CD4-positive, alpha-beta T cell treated with Interleukin-17A for 4 hours (primary cell): ENCODE measurements around the gene PDE2A.

ENCODE experiments used
- DNase-seq: peaks from one replicate; pipeline ENCODE4 v3.0.0-alpha.2; 2020; ENCODE audit warnings: mixed read lengths

Gene PDE2A

DNA sequence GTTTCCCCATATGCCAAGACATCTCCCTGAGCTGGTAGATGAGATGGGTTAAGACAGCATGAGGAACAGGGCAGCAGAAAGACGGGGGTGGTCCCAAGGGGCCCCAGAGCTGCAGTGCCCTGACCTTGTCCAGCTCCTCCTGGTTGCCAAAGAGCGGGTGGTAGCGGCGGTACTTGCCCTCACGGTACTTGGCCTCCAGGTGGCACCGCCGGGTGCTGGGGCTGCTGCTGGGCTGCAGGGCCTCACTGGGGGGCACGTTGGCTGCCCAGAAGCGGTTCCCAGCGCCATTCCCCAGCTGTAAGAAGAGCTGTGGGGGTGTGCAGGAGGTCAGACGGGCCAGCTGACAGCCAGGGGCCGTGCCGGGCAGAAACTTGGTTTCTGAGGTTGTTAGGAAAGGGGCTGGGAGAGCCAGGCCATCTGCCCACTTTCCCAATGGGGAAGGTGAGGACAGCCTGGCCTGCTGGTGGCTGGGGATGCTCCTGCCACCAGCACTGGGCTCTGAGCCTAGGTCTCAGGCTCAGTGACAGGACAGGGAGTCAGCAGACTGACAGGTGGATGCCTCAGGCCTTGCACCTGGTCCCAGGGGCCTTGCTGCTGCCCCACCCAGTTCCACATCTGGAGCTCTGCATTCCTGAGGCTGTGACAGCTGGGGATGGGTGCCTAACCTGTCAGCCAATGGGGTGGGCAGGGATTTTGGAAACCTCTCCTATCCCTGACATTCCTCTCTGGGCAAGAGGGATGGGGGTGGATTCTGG is 30.0 kb upstream of the PDE2A start:
- DNase-seq: peak; percentile 23

DNA sequence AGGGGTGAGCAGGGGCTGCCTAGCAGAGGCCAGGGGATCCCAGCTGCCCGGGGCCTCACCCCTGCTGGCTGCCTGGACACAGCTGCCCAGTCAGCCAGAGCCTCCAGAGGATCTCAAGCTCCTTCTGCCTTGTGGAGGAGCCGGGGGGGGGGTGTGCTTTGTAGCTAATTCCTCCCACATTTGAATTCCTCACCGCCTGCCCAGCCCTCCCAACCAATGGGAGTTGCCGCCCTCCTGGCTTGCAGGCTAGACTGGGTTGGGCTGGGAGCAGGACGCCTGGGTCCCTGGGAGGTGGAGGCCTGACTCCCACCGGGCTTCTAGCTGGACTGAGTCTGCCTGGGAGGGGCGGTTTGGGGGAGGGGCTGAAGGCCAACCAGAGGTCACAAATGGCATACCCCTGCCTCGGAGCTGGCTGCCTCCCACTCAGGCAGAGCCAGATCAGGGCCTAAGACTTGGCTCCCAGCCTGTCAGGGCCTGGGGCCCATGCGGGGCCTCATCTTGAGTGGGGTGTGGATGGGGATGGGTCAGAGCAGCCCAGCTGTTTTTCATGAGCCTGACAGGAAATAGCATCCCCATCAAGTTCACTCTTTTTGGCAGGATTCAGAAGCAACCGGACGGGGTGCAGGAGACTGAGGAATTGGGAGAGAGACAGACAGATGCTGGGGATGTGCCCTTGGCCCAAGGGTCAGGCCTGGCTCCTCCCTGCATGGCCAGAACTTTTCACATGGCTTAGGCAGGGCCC is 29.2 kb upstream of the PDE2A start:
- DNase-seq: no peak

DNA sequence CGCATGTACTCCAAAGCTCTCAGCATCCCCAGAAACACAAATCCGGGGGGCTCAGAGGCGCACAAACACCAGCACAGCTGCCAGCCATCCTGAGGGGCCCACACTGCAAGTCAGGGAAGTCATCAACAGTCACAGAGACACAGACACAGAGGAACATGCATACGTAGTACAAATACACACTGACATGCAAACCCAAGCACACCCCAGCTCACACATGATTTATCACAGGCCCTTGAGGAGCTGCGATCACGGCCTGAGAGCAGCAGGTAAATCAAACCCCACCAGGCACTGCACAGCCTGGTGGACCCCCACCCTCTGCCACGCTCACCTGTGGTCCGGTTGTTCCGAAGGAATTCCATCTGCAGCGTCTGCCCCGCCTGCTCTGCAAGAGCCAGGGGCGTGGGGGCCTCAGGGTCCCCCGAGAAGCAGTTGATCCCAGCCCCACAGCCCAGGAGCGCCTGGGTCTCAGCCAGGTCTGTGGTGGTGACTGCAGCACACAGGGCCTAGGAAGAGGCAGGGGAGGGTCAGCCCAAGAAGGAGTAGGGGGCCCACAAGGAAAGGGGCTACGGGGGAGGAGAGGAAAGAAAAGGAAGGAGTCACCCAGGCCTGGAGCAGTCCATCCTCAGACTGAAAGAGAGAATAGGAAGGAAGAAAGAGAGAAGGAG is 28.5 kb upstream of the PDE2A start:
- DNase-seq: no peak

DNA sequence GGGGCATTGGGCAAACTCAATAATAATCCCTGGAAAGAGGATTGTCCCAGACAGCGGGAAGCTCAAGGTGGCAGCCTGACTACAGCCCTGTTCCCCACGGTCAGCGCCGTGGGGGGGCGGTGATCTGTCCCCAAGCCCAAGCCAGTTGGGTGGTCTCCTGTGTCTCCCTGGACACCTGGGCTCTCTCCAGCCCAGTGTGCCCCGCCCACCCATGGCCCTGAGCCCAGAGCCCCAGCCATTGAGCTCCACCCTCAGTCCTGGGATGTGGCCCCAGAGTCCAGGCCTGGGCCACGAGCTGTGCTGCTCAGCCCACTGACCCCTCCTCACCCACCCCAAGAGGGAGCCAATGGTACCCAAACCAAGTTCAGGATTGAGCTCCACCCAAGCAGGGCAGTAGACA is 27.9 kb upstream of the PDE2A start:
- DNase-seq: no peak

DNA sequence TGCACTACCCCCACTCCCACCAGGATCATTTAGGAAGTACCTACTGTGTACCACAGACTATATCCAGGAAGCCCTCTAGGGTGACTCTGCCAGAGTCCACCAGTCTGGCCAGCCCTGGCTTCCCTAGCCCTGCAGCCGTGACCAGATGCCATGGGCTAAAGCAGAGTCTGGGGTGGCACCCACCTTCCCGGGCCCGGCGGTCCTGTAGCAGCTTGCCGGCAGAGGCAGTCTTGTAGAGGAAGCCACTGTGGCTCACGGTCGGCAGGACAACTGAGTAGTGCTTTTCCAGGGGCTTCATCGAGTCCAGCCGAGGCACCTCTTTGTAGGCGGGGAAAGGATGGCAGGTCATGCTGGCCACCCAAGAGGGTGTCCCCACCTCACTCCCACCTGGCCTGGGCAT is 27.2 kb upstream of the PDE2A start:
- DNase-seq: no peak

DNA sequence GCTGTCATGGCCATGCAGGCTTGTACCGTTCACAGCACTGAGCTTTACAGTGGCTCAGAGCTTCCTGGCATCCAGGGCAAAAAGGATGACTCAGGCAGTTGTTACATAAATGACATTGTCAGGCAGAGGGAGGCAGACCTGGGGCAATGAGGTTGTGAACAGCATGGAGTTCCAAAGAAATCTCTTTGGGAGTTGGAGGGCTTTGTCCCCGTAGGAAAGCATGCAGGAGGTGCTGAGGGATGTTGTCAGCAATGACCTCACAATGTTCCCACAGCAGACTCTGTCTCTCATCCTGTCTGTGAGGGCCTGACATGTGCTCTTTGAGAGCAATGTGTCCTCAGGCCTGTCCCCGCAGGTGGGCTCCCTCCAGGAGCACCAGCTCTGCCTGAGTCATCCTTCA is 25.9 kb upstream of the PDE2A start:
- no peak for DNase-seq

DNA sequence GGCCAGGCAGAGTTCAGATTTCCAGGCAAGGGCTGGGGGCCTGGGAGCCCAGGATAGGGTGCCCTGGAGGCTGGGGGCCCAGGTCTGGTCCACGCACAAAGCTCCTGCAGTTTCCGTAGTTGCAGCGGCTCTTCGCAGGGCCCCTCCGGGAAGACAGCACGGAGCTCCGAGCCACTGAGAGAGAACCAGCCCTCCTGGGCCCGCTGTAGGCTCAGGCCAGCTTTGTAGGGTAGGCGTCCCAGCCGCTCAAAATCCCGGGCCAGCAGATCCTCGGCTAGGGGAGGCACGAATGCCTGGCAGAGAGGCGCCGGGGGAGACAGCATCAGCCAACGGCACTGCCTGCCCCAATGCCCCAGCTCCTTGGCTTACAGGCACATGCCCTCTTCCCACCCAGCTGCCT is 23.6 kb upstream of the PDE2A start:
- DNase-seq: no peak

DNA sequence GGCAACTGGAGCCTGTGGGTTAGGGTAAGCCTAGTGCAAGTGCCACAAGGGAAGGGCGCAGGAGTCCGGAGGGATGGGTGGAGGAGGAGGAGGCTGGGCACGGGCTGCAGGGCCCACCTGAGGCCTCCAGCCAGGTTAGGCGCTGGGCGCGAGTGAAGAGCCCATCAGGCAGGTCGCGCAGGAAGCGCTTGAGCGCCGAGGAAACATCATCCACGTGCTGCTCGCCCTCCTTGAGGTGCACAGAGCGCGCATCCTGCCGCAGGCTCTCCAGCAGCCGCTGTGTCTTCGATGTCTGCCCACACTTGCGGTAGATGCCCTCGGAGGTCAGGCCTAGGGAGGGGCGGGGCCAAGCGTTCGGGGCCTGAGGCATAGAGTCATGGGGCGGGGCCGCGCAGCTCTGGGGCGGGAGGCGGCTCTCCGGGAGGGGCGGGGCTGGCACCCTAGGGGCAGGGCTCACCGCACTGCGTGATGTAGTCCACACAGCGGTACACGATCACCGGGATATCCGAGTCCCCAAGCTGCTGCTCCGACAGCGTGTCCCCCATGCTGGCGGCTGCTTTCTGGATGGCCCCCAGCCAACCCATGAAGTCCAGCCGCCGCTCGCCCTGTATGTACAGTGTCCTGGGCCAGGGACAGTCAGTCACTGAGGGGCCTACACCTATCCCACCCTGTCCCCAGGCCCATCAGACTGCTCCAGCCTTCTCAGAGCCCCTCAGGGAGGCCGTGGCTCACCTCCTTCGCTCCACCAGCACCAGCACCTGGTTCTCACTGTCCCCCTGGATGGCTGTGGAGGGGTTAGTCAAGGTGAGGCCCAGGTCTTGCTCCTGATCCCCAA is 22.9 kb upstream of the PDE2A start:
- no peak for DNase-seq

DNA sequence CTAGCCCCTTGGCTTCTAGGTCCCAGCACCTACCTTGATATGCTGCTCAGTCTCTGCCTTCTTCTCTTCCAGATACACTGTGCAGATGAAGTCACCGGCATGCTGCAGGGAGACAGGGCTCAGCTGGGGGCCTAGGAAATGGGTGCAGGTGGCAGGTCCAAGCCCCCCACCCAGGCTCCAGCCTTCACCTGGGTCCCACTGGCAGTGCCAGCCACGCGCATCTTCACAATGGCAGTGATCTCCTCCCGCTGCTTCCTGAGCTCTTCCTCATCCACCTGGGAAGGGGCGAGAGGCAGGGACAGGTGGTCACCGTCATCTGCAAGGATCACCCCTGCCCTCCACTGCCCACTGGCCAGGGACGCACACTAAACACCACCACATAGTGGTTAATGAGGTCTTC is 21.1 kb upstream of the PDE2A start:
- no peak for DNase-seq

DNA sequence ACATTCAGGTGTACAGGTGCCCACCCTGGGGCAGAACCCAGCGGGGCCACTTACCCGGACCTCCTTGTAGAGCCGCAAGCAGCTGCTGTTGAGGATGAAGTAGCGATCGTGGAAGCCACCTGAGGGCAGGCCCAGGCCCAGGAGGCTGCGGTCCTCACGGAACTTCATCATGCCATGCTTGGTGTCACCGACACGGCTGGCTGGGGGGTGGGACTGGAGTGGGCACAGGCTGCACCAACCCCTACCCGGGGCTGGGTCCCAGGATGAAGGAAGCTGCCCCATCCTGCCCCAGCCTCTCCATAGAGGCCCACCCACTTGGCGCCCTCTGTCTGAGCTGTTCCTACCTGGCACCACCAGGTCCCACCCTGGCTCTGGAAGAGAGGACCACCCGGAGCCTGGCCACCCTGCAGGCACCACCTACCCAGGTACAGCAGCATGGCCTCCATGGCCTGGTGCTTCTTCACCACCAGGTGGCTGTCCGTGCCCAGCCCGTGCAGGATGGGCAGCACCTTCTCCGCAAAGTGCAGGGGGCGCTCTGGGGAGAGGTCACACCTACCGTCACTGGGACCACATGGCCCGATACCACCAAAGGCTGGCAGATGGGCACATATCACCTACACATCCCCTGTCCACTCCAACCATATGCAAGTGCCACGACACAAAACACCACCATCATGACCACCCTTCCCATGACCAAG is 19.2 kb upstream of the PDE2A start:
- DNase-seq: no peak

DNA sequence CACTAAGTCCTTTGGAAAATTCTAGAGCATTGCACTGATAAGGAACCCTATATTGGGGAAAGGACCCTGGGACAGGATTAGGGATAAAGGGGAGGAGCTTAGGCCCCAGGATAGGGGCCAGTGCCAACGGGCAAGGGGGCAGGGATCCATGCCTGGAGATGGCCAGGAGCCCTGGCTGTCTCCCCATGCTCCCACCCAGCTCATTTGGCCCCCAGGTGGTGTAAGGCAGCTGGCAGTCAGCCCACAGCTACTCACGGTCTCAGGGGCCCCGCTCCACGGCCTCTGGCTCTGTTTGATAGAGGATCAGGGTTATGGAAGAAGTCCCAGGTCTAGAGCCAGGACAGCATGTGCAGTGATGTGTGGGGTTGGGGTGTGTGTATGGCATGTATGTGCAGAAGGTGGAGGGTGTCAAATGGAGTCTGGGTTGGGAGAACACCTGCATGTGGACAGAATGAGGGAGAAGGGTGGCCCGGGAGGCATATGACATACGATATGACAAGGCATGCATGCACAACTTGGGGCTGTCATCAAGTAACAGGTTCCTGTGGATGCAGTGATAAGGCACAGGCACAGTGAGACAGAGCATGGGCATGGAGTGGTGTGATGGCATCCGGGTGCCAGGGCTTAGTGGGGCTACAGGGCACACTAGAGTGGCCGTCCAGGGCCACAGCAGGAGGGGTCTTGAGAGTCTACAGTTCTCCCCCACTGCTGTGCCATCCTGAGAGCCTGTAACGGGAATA is 18.4 kb upstream of the PDE2A start:
- no peak for DNase-seq

DNA sequence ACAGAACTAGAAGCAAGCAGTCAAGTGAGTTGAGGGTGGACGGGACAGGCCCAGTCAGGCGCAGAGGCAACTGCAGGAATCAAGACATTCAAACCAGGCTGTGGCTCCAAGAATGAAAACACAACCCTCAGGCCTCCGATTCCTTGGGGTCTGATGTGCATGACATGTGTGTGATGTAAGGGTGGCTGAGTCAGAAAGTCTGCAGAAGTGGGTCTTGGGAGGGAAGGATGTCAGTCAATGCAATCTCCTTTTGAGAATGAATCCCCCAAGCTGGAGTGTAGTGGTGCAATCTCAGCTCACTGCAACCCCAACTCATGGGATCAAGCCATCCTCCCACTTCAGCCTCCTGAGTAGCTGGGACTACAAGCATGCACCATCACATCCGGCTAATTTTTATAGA is 15.9 kb upstream of the PDE2A start:
- DNase-seq: no peak

DNA sequence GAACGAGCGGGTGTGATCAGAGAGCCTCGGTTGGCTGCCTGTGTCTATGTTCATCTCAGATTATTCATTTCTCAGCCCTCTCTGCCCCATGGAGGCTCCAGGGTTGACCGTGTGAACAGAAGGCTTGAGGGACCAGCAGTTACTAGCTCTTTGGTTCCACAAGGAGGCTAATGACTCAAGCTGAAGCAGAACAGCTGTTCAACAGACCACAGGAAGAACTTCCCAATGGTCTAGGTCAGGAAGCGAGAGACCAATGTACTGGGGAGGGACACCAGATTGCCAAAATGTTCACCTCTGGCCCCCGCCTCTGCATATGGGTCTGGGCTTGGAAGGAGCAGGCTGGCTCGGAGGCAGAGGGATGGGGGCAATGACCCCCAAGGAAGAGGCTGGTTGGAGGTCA is 14.7 kb upstream of the PDE2A start:
- DNase-seq: no peak

DNA sequence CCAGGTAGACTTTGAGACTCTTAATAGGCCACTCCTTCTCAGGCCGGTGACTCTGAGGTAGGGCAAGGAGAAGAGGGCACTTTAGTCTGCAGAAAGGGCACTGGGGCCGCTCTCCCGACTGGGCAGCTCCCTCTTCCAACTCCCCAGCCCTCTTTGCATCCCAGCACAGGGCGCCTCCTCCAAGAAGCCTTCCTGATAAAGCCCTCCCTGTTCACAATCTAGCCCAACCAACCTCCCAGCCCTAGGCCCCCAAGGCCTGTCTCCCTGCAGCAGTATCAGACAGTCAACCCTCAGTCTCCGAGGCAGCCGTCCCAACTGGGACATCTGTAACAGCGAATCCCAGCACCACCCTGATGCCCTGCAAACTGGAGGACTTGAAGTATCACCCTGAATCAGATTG is 14.3 kb upstream of the PDE2A start:
- DNase-seq: no peak

DNA sequence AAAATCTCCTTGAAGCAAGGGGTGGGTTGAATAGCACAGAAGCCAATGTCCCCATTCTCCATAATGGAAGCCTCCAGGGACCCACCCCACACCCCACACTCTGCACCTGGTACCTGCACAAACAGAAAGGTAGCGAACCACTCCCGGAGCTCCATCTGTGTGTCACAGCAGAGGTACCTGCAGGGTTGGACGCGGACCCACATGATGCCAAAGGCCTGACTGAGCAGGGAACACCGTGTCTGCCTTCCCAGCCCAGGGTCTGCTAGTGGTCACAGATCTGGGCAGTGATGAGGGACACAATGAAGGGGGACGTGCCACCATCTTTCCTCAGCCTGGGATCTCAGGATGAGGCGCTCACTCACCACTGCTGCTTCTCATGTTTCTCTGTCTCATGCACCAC is 13.1 kb upstream of the PDE2A start:
- no peak for DNase-seq

DNA sequence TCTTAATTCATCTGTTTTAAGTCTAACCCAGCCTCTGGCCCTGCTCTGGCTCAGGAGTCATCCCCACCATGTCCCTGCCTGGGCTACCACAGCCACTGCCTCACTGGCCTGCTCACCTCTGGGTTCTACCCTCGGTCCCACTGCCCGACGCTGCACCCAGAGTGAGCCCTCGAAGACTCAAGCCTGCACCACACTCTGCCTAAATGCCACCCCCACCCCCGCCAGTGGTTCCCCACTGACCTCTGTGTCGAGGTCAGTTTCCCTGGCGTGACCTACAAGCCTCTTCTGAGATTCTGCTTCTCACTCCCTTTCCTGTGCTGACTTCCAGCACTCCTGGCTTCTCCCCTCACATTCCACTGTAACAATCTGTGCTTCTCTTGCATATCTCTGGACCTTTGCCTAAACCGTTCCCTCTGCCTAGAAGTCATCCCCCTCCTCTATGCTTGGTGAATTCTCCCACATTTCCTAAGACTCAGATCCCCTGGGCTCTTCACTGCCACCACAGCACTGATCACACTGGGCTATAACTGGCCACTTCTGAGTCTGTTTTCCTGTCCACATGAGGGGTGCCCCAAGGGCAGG is 12.5 kb upstream of the PDE2A start:
- DNase-seq: no peak

DNA sequence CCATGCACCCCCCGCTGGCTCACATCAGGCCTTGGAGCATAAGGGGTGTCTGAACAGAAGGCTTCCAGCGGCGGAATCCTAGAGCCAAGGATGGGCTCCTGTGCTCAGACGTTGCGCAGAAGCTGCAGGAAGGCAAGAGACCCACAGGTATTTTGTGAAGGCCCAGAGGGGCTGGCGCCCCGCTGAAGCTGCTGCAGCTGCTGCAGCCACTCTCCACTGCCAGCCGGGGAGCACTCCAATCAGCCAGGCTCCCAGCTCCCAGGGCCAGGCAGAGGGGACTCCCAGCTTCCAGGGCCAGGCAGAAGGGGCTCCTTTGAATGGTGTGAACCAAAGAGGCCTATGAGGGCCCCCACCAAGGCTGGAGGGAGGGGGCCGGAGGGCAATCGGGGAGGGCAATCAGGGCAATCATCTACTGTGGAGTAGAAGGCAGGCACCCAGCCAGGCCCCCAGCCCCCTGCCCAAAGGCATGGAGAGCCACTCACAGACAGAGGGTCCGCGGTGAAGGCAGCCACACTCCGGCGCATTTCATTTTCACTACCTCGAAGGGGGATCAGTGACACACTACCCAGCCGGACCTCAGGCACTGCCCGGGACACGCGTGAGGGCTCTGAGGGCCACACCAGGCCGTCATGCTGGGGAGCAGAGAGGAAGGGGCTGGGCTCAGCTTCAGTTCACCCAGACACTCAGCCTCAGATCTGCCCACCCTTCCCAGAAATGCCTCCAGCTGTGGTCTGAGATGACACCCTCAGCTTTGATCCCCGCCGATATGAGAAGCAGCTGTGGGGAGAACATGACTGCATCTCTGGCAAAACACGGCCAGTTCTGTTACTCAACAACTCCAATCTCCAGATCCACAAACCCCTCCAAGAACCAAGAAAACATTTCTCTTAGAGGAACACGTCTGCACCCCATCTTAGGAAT is 11.6 kb upstream of the PDE2A start:
- no peak for DNase-seq

DNA sequence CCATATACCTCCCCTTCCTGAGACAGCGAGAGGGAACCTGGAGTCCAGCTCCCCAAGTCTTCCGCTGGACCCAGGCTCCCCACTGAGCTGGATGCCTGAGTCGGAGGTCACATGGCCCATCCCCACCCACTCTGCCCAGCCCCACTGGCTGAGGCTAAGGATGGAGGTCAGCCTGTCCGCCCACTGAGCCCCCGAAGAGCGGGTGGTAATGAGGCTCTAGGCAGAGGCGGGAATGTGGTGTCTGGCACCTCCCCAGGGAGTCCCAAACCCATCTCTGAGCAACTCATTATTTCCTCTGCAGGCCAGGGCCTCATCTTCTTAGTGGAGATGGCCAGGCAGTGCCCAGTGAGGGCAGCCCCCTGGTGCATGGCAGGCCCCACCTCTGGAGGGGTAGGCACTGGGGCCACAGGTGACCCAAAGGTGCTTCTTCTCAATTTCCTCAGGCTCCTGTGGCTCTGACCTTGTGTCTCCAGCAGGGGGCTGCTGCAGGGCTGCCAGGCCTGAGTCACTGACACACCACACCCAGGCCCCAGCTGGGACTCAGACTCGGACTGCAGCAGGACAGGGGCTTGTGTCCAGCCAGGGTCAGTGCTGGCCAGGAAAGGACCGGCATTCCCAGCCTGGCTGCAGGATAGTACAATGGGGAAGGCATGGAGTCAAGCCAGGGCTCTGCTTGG is 10.2 kb upstream of the PDE2A start:
- DNase-seq: peak; percentile 57

DNA sequence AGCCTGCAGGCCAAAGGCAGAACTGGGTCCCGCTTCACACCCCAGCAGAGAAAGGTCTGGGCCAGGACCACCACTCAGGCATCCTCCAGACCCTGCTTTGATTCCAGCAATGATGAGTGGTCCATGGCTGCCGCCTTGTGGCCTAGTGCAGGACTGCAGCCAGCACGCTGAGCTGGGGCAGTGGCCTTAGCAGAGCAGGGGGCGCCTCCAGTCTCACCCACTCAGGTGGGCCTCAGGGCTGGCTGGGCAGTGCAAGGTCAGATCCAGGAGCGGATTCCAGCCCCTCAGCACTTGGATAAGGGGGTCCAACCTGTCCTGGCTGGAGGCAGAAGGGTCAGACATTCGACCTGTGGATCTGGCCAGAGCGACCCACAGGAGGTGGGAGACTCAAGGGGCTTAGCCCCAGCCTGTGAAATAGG is 9.6 kb upstream of the PDE2A start:
- peak; percentile 75 for DNase-seq

DNA sequence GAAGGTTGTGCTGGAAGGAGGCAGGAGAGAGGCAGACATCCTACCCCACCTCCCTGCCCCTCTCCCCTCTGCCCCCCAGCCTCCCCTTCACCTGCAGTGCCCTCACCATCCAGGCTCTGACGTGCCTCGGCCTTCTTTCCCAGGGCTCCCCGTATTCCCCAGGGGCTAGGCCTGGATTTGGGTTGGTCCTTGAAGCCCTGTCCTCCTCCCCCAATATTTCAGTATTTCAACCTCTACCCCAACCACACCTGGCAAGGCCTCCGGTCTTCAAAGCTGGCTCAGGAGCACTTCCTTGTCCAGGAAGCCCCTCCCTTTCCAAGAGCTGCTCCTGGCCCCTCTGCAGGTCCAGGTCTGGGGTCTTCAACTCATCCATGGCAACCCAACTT is 8.6 kb upstream of the PDE2A start:
- no peak for DNase-seq
